IMR-90 (cell line): ENCODE data around the gene RNU6-9.

Experiments used
- BHLHE40 ChIP-seq: fragments of 150-350 bp; IDR thresholded peaks from 2 replicates; pipeline ENCODE4 v1.6.1; 2016; ENCODE audit warnings: mild to moderate bottlenecking, low read depth, low read length
- CEBPB ChIP-seq: IDR thresholded peaks from 2 replicates; pipeline ENCODE4 v1.6.1; 2012; ENCODE audit warnings: low read depth, low read length, improper control_type of control experiment
- CTCF ChIP-seq: conservative IDR thresholded peaks from 2 replicates; pipeline ENCODE4 v1.5.1; 2012; ENCODE audit warnings: mild to moderate bottlenecking, low read depth, low read length, improper control_type of control experiment
- ELK1 ChIP-seq: fragments of 150-350 bp; IDR thresholded peaks from 2 replicates; pipeline ENCODE4 v1.6.1; 2016; ENCODE audit warnings: low read depth, mild to moderate bottlenecking, low read length, moderate library complexity, borderline replicate concordance
- MXI1 ChIP-seq: IDR thresholded peaks from 2 replicates; pipeline ENCODE4 v1.6.1; 2012; ENCODE audit warnings: low read depth, mild to moderate bottlenecking, low read length, moderate library complexity, borderline replicate concordance
- NFE2L2 ChIP-seq: fragments of 150-350 bp; IDR thresholded peaks from 2 replicates; pipeline ENCODE4 v1.6.1; 2016; ENCODE audit warnings: low read depth, mild to moderate bottlenecking, low read length
- POLR2A ChIP-seq: IDR thresholded peaks from 2 replicates; pipeline ENCODE4 v1.6.1; 2012; ENCODE audit warnings: mild to moderate bottlenecking, low read depth, low read length
- RAD21 ChIP-seq: IDR thresholded peaks from 2 replicates; pipeline ENCODE4 v1.6.1; 2012; ENCODE audit warnings: low read length, improper control_type of control experiment
- RFX5 ChIP-seq: IDR thresholded peaks from 2 replicates; pipeline ENCODE4 v1.8.0; 2012; ENCODE audit warnings: low read depth, mild to moderate bottlenecking, low read length, moderate library complexity

- no peak for TF ChIP-seq CTCF
- no peak for TF ChIP-seq NFE2L2
- TF ChIP-seq POLR2A, result no peak
- no peak for TF ChIP-seq ELK1
- TF ChIP-seq CEBPB, result no peak
- TF ChIP-seq RFX5, result no peak
- TF ChIP-seq MXI1, result no peak
- no peak for TF ChIP-seq RAD21
- no peak for TF ChIP-seq BHLHE40
These were observed 26.1 kb downstream of the RNU6-9 start for GRCh38 chr19:919199-920050.
